MCF 10A (cell line): Measurements from ENCODE around the gene RELT. TPM values are rescaled to one million over a fixed set of nuclear protein-coding genes. Genes with fewer than 3 reads are reported as not detected.

Experiments used
- BruUV-seq: library from RNA; stranded (reverse); fragments of 400-500 nt; replicated peaks from 2 replicates; lab custom pipeline; 2021; lab: Mats Ljungman, UMichigan
- CTCF ChIA-PET: fragments of 300-600 bp; sonication (Branson Sonifier 250); formaldehyde crosslinking; extraction: SDS; loops from one replicate; lab custom pipeline; 2021; ENCODE audit warnings: antibody characterized with exemption, inconsistent platforms; lab: Yijun Ruan, JAX
- POLR2A ChIA-PET: fragments of 300-600, 350-650 bp; sonication (Branson Sonifier 250); formaldehyde crosslinking; extraction: SDS; loops from one replicate; lab custom pipeline; 2020; ENCODE audit warnings: antibody characterized with exemption, inconsistent platforms; lab: Yijun Ruan, JAX
- DNase-seq: peaks from one replicate; pipeline ENCODE4 v3.0.0-alpha.2; 2018; ENCODE audit not compliant: unreplicated experiment
- H3K27ac Mint-ChIP-seq: one replicate; pipeline ENCODE4 v1.8.0; 2022; ENCODE audit warnings: mild to moderate bottlenecking, low read depth, mixed read lengths; ENCODE audit not compliant: unreplicated experiment
- H3K27me3 Mint-ChIP-seq: one replicate; pipeline ENCODE4 v1.8.0; 2022; ENCODE audit warnings: mixed read lengths; ENCODE audit not compliant: insufficient read depth, unreplicated experiment
- H3K36me3 Mint-ChIP-seq: one replicate; pipeline ENCODE4 v1.8.0; 2022; ENCODE audit warnings: mild to moderate bottlenecking, moderate library complexity, mixed read lengths; ENCODE audit not compliant: insufficient read depth, unreplicated experiment
- H3K4me1 Mint-ChIP-seq: one replicate; pipeline ENCODE4 v1.8.0; 2022; ENCODE audit warnings: mixed read lengths; ENCODE audit not compliant: insufficient read depth, unreplicated experiment
- H3K4me3 Mint-ChIP-seq: one replicate; pipeline ENCODE4 v1.8.0; 2022; ENCODE audit warnings: mild to moderate bottlenecking, moderate library complexity, mixed read lengths; ENCODE audit not compliant: unreplicated experiment
- H3K9me3 Mint-ChIP-seq: one replicate; pipeline ENCODE4 v1.8.0; 2022; ENCODE audit warnings: mixed read lengths; ENCODE audit not compliant: unreplicated experiment
- CTCF ChIP-seq: fragments of 200-600 bp; IDR thresholded peaks from one replicate; pipeline ENCODE4 v1.8.0; 2022; ENCODE audit warnings: antibody characterized with exemption, mild to moderate bottlenecking; ENCODE audit not compliant: unreplicated experiment
- intact Hi-C: fragments of 100-400 bp; cut with micrococcal nuclease; formaldehyde crosslinking; loops from 2 replicates; pipeline ENCODE4 v1.14.1; 2022
- total RNA-seq: library from RNA; stranded (reverse); gene quantifications from 2 replicates; pipeline ENCODE4 v1.2.3, GENCODE V29; 2022

The RELT gene
- total RNA-seq, 1 experiment from 2014 or later = 8.4 TPM

- H3K9me3 Mint-ChIP-seq = no peaks in the 10 kb centered on the region
- H3K27ac Mint-ChIP-seq = no peak overlapping the region
- H3K4me1 Mint-ChIP-seq = peaks cover 37% of the 10 kb centered on the region
- DNase-seq = no peak
- intact Hi-C loops = no loop called here
- H3K4me3 Mint-ChIP-seq = no peak overlapping the region
- H3K27me3 Mint-ChIP-seq = no peaks in the 10 kb centered on the region
- H3K36me3 Mint-ChIP-seq = no peaks in the 10 kb centered on the region
- CTCF ChIA-PET = interaction anchor here (0.6 to 1.2 kb wide), 2 partner anchors 77 to 94 kb away, joined by 3 read pairs; no protein-coding TSS in a partner anchor
- POLR2A ChIA-PET = interaction anchor here (1.0 kb wide), 1 partner anchor 33 kb away, joined by 4 read pairs; no protein-coding TSS in a partner anchor
- no TSS peak for BruUV-seq
- no peak for TF ChIP-seq CTCF
Observed at GRCh38 chr11:73384125-73384441, 7.9 kb downstream of the RELT start.

- CTCF ChIA-PET = interaction anchor here (1.4 kb wide), 1 partner anchor 34 kb away, joined by 5 read pairs; no protein-coding TSS in a partner anchor
- BruUV-seq = no TSS peak
- Mint-ChIP-seq H3K27ac (no peak overlapping the region), H3K36me3 (no peaks in the 10 kb centered on the region), H3K27me3 (no peaks in the 10 kb centered on the region), H3K4me1 (peaks cover 37% of the 10 kb centered on the region), H3K9me3 (no peaks in the 10 kb centered on the region), H3K4me3 (no peak overlapping the region)
- intact Hi-C loops = no loop called here
- no peak for TF ChIP-seq CTCF
- POLR2A ChIA-PET = interaction anchor here (1.0 kb wide), 1 partner anchor 33 kb away, joined by 4 read pairs; no protein-coding TSS in a partner anchor
- DNase-seq = no peak
Observed at GRCh38 chr11:73384531-73384871, 8.3 kb downstream of the RELT start.

- peak overlapping the region; percentile 54 for H3K27ac Mint-ChIP-seq
- no peak for DNase-seq
- peaks cover 37% of the 10 kb centered on the region for H3K4me1 Mint-ChIP-seq
- BruUV-seq = no TSS peak
- no peaks in the 10 kb centered on the region for H3K36me3 Mint-ChIP-seq
- ChIA-PET POLR2A (interaction anchor here (0.6 to 1.0 kb wide), 2 partner anchors 34 to 144 kb away, joined by 3 to 4 read pairs; no protein-coding TSS in a partner anchor), CTCF (interaction anchor here (0.6 to 1.4 kb wide), 2 partner anchors 35 to 207 kb away, joined by 3 to 5 read pairs; no protein-coding TSS in a partner anchor)
- TF ChIP-seq CTCF = no peak
- H3K27me3 Mint-ChIP-seq = no peaks in the 10 kb centered on the region
- no peaks in the 10 kb centered on the region for H3K9me3 Mint-ChIP-seq
- intact Hi-C loops = no loop called here
- no peak overlapping the region for H3K4me3 Mint-ChIP-seq
Observed at GRCh38 chr11:73384872-73385689, 8.9 kb downstream of the RELT start.

- Mint-ChIP-seq H3K4me1 (peaks cover 38% of the 10 kb centered on the region), H3K4me3 (no peak overlapping the region), H3K9me3 (no peaks in the 10 kb centered on the region), H3K27ac (peak overlapping the region; percentile 54), H3K36me3 (no peaks in the 10 kb centered on the region), H3K27me3 (no peaks in the 10 kb centered on the region)
- CTCF ChIA-PET = interaction anchor here (1.4 to 1.6 kb wide), 2 partner anchors 36 to 275 kb away, joined by 4 to 5 read pairs; no protein-coding TSS in a partner anchor
- POLR2A ChIA-PET = no interaction called here
- BruUV-seq = no TSS peak
- no peak for TF ChIP-seq CTCF
- intact Hi-C loops = no loop called here
- DNase-seq = no peak
Observed at GRCh38 chr11:73386016-73386415, 9.8 kb downstream of the RELT start.
